NCI-H226 (cell line): ENCODE data around the gene RAET1E.
A peak's percentile ranks its signal among the peaks of the same experiment; 100 is the strongest.
"Not testable (repeated sequence)": the region's sequence is repeated elsewhere in the genome, so short reads cannot be mapped to it uniquely, and the experiment has no call there.

Experiments
- DNase-seq: peaks from one replicate; pipeline ENCODE4 v3.0.0-alpha.2; 2015

Gene RAET1E

GRCh38 chr6:149925974-149926777 lies 28.3 kb upstream of the RAET1E start:
- DNase-seq: peak; percentile 71

- no peak for DNase-seq
Measured at GRCh38 chr6:149925253-149925973, 27.5 kb upstream of the RAET1E start.

GRCh38 chr6:149924933-149925252 lies 27.0 kb upstream of the RAET1E start:
- no peak for DNase-seq

GRCh38 chr6:149924206-149924932 lies 26.5 kb upstream of the RAET1E start:
- DNase-seq: no peak

- no peak for DNase-seq
Measured at GRCh38 chr6:149923327-149923986, 25.5 kb upstream of the RAET1E start.

- DNase-seq: peak; percentile 93
Measured at GRCh38 chr6:149922642-149923326, 24.9 kb upstream of the RAET1E start, which contains the start of gene RAET1G. TSS of gene RAET1G (minus strand) at chr6:149923121. CDS start at chr6:149923010, 111 bp downstream.

- DNase-seq: not testable (repeated sequence)
Measured at GRCh38 chr6:149922091-149922490, 24.2 kb upstream of the RAET1E start.

- no peak for DNase-seq
Measured at GRCh38 chr6:149921361-149921760, 23.4 kb upstream of the RAET1E start.

GRCh38 chr6:149919834-149920225 lies 21.9 kb upstream of the RAET1E start:
- no peak for DNase-seq

- DNase-seq: not testable (repeated sequence)
Measured at GRCh38 chr6:149919126-149919833, 21.4 kb upstream of the RAET1E start.

- no peak for DNase-seq
Measured at GRCh38 chr6:149918151-149918905, 20.4 kb upstream of the RAET1E start.

GRCh38 chr6:149917679-149918078 lies 19.8 kb upstream of the RAET1E start:
- DNase-seq: no peak

GRCh38 chr6:149915970-149916865 lies 18.3 kb upstream of the RAET1E start:
- no peak for DNase-seq

GRCh38 chr6:149913540-149914240 lies 15.8 kb upstream of the RAET1E start:
- DNase-seq: no peak

GRCh38 chr6:149913085-149913484 lies 15.2 kb upstream of the RAET1E start:
- no peak for DNase-seq

- DNase-seq: not testable (repeated sequence)
Measured at GRCh38 chr6:149912680-149913079, 14.8 kb upstream of the RAET1E start.

- DNase-seq: no peak
Measured at GRCh38 chr6:149910721-149911151, 12.8 kb upstream of the RAET1E start.

- DNase-seq: no peak
Measured at GRCh38 chr6:149909701-149910470, 12.0 kb upstream of the RAET1E start.
